ENCODE results near the gene MVD. TPM values are rescaled to one million over a fixed set of nuclear protein-coding genes. Genes with fewer than 3 reads are reported as not detected.

MVD gene
- total and polyA plus RNA-seq, 10 of the 15 experiments (the other 5 are each of a cell fraction or from before 2014, with no cell fraction given) = 5.0 to 147 (median 65.0) TPM

GRCh38 chr16:88662843-88663606 is at the start of gene MVD (continued):
- TF ChIP-seq E2F8 (IDR thresholded peaks at IDR 0.05; ENCODE audit: low read depth, partially characterized antibody) = no peak
- no peak; the same call in none of the 2 replicates for TF ChIP-seq DPF2 (IDR thresholded peaks at IDR 0.05)
- peak; percentile 69; the same call in 1 of the 2 replicates for TF ChIP-seq IKZF1 (conservative IDR thresholded peaks at IDR 0.05)
- TF ChIP-seq MEF2A (IDR thresholded peaks at IDR 0.05; ENCODE audit: insufficient read depth, low read depth, low read length) = no peak
- peak; percentile 94 for TF ChIP-seq E4F1 (IDR thresholded peaks at IDR 0.05; ENCODE audit: borderline replicate concordance, partially characterized antibody)
- TF ChIP-seq KDM1A (IDR thresholded peaks at IDR 0.05; ENCODE audit: borderline replicate concordance) = no peak
- TF ChIP-seq ZNF622 (IDR thresholded peaks at IDR 0.05) = no peak
- TF ChIP-seq SREBF1 (IDR thresholded peaks at IDR 0.05; ENCODE audit: low read length) = no peak
- TF ChIP-seq HDAC2 (IDR thresholded peaks at IDR 0.05) = no peak; the same call in 1 of the 2 replicates
- TF ChIP-seq GATAD2B (conservative IDR thresholded peaks at IDR 0.05; ENCODE audit: low read depth) = peak; percentile 94
- no peak for TF ChIP-seq NR2C2 (IDR thresholded peaks at IDR 0.05; ENCODE audit: borderline replicate concordance, control insufficient read depth, insufficient read length, low read depth)
- no peak for TF ChIP-seq REST (IDR thresholded peaks at IDR 0.05; ENCODE audit: low read depth, low read length)
- TF ChIP-seq CBFB (IDR thresholded peaks at IDR 0.05; ENCODE audit: low read depth) = 0 out of 2 replicates have a peak, but pooled peaks have one; percentile 20
- peak; percentile 66; the same call in 1 of the 2 replicates for TF ChIP-seq SREBF2 (IDR thresholded peaks at IDR 0.05; ENCODE audit: low read length)
- no peak for TF ChIP-seq SUZ12 (IDR thresholded peaks at IDR 0.05; ENCODE audit: unreplicated experiment)
- TF ChIP-seq SMARCA5 (IDR thresholded peaks at IDR 0.05) = 0 out of 2 replicates have a peak, but pooled peaks have one; percentile 84
- TF ChIP-seq PML (IDR thresholded peaks at IDR 0.05; ENCODE audit: low read length) = no peak; the same call in 1 of the 2 replicates
- no peak for TF ChIP-seq PAX8 (IDR thresholded peaks at IDR 0.05)
- TF ChIP-seq CREB1 (IDR thresholded peaks at IDR 0.05; ENCODE audit: low read depth) = peak; percentile 95
- no peak for TF ChIP-seq HDAC6 (IDR thresholded peaks at IDR 0.05; ENCODE audit: unreplicated experiment)
- TF ChIP-seq YY1 (IDR thresholded peaks at IDR 0.05; ENCODE audit: low read depth, low read length) = peak; percentile 69; the same call in 1 of the 2 replicates
- TF ChIP-seq BACH1 (IDR thresholded peaks at IDR 0.05; ENCODE audit: borderline replicate concordance) = peak; percentile 75; the same call in 1 of the 2 replicates
- TF ChIP-seq MAX (IDR thresholded peaks at IDR 0.05; ENCODE audit: low read depth, low read length) = peak; percentile 37; the same call in 1 of the 2 replicates

Measured in GM12878 (cell line).